ENCODE results near the gene NIBAN1.
A peak's percentile ranks its signal among the peaks of the same experiment; 100 is the strongest.

NIBAN1 gene

DNA sequence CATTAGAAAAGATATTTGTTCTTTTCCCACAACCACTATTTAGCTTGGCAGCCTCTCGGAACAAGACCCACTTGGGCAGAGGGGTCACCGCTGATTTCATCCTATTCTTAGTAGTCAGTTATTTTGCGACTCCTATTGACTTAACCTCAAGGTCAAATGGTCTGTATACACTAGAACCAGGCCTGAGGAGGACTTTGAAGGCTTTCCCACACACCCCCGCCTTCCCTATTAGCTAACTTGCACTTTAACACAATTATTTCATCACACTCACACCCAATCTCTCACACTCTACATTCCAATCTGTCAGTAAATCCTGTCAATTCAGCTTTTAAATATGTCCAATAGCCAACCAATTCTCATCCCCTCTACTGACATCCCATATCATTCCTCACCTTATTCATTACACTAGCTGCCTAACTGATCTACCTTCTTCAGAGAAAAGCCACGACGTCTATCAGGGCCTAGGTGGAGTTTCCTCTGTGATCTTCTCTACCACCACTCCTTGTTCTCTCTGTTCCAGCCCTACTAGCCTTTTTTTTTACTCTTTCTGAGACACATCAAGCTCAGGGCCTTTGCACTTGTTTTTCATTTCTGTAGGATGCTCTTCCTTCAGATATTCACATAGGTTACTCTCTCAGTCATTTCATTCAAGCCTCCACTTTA, 1.0 kb upstream of the NIBAN1 start:
- DNase-seq (ENCODE audit: low read depth, low spot score): no peak
- Histone ChIP-seq H3K4me3 (no peak overlapping the region), H3K9me3 (ENCODE audit: low read depth, low read length) (no peaks in the 10 kb centered on the region), H3K36me3 (ENCODE audit: insufficient read depth, low read length) (no peaks in the 10 kb centered on the region), H3K27ac (no peak overlapping the region), H3K9ac (ENCODE audit: insufficient read length) (no peak overlapping the region)
- TF ChIP-seq POLR2AphosphoS5 (IDR thresholded peaks at IDR 0.05; ENCODE audit: borderline replicate concordance, low read depth, low read length): no peak
- no peak for TF ChIP-seq FOXP2 (optimal IDR thresholded peaks at IDR 0.05; ENCODE audit: control extremely low read depth, extremely low read length, insufficient read depth)
- no peak for TF ChIP-seq EZH2 (IDR thresholded peaks at IDR 0.05)

DNA sequence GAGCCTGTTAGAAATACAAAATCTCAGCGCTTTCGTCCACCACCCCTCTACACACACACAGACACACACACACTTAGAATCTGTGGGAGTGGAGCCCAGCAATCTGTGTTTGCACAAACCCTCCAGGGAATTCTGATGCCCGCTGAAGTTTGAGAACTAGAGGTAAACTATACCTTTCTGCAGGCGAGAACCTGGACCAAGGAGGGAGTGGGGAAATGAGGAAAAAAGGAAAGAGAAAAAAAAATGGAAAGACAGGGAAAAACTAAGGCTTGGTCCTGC, 468 bp upstream of the NIBAN1 start:
- Histone ChIP-seq H3K27ac (no peak overlapping the region), H3K9ac (ENCODE audit: insufficient read length) (peak overlapping the region; percentile 87), H3K4me3 (peak overlapping the region; percentile 93)

DNA sequence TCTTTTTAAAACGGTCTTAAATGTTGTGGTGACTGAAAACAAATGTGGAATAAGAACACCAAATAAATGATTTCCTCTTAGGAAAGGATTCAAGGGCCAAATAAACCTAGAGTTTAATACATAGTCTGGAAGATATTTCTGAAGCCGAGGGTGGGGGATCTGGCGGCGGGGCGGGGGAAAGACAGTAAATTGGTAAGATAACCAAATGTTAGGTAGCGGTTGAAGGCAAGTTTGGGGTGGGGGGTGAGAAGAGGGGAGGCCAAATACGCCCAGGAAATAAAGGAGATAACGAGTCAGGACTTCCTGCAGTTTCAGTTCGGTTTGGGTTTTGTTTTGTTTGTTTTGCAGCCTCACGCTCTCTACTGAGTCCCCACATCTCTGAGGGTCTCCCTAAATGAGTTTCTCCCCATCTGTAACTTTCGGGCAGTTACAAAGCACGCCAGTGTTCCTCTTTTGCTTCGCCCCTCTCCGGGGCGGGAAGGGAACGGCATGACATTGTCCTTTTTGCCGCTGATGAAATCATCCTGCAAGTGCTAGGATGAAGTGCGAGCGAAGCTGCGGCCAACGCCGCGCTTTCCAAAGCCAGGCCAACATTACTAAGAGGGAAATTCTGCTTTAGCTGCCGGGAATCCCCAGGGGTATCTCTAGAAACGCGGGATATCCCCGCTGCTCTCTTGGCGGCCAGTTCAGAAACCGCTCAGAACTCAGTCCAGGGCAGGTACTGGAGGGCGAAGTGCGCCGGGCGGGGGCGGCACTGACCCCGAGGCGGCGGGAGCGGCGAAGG, 844 bp downstream of the NIBAN1 start:
- no peak for DNase-seq (ENCODE audit: low read depth, low spot score)
- Histone ChIP-seq H3K9me3 (ENCODE audit: low read depth, low read length) (no peaks in the 10 kb centered on the region), H3K27ac (peak overlapping the region; percentile 75), H3K4me3 (peak overlapping the region; percentile 93), H3K36me3 (ENCODE audit: insufficient read depth, low read length) (no peaks in the 10 kb centered on the region), H3K9ac (ENCODE audit: insufficient read length) (peak overlapping the region; percentile 87)
- TF ChIP-seq POLR2AphosphoS5 (IDR thresholded peaks at IDR 0.05; ENCODE audit: borderline replicate concordance, low read depth, low read length) (no peak), EZH2 (IDR thresholded peaks at IDR 0.05) (no peak), FOXP2 (optimal IDR thresholded peaks at IDR 0.05; ENCODE audit: control extremely low read depth, extremely low read length, insufficient read depth) (no peak)

More for the DNA sequence above, 468 bp upstream of the NIBAN1 start:
- DNase-seq (ENCODE audit: low read depth, low spot score): no peak
- no peaks in the 10 kb centered on the region for H3K36me3 ChIP-seq (ENCODE audit: insufficient read depth, low read length)
- TF ChIP-seq POLR2AphosphoS5 (IDR thresholded peaks at IDR 0.05; ENCODE audit: borderline replicate concordance, low read depth, low read length) (no peak), FOXP2 (optimal IDR thresholded peaks at IDR 0.05; ENCODE audit: control extremely low read depth, extremely low read length, insufficient read depth) (no peak), EZH2 (IDR thresholded peaks at IDR 0.05) (no peak)
- no peaks in the 10 kb centered on the region for H3K9me3 ChIP-seq (ENCODE audit: low read depth, low read length)

DNA sequence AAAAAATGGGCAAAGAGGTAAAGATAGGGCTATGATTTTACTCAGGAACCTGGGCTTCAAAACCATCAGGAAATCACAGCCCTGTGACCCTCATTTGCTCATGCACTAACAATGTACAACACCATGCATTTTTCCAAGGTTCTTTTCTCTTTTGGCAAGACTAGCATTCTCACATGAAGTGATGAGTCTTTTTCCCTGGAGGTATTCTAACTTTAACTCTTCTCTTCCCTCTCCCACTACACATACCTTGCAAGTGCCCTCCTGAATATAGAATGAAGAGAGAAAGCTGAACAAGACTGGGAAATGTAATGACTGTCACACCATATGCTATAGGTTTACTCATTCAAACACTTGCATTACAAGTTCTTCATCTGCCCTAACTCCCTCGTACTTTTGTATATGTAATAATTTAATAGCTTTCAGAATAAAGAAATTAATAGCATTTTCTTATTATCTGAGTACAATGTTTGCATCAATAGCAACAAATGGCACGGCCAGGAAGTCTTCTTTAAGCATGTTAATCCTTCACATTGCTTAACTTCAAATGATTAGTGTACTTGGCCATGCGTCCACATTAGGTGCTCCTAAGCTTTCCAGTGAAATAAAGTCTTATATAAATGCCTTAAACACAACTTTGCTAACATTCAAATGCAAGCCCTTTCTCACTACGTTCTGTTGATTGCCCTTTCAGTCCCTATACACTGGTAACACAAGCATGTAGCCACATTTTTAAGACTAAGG, 1.8 kb downstream of the NIBAN1 start:
- peak overlapping the region; percentile 87 for H3K9ac ChIP-seq (ENCODE audit: insufficient read length)
- peak overlapping the region; percentile 93 for H3K4me3 ChIP-seq
- H3K36me3 ChIP-seq (ENCODE audit: insufficient read depth, low read length): no peaks in the 10 kb centered on the region
- TF ChIP-seq POLR2AphosphoS5 (IDR thresholded peaks at IDR 0.05; ENCODE audit: borderline replicate concordance, low read depth, low read length) (no peak), EZH2 (IDR thresholded peaks at IDR 0.05) (no peak), FOXP2 (optimal IDR thresholded peaks at IDR 0.05; ENCODE audit: control extremely low read depth, extremely low read length, insufficient read depth) (no peak)
- H3K27ac ChIP-seq: peak overlapping the region; percentile 75; the same call in 1 of the 2 replicates
- H3K9me3 ChIP-seq (ENCODE audit: low read depth, low read length): no peaks in the 10 kb centered on the region
- DNase-seq (ENCODE audit: low read depth, low spot score): no peak

DNA sequence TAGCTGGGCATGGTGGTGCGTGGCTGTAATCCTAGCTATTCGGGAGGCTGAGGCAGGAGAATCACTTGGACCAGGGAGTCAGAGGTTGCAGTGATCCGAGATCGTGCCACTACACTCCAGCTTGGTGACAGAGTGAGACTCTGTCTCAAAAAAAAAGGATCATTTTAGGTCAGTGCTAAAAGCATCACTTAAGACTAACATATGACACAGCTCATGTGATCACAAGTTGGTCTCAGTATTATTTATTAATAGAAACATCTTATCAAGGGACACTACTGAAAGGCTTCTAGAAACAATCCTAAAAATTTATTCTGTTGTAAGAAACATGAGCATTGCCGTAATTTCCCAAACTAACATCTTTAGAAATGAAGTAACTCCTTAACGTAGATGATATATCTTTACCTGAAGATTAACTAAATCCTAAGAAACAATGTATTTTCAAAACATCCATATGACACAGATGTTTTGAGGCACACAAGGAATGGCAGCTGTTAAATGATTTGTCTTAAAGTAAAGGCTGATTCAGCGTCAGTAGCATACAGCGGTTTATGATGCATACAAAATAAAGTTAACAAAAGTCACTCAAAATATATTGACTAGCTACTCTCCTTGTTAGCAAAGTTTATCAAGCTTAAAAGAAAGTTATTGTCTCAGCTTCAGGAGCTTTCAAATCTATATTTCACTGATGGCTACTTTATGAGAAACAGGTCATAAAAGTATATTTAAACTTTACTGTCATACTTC, 2.6 kb downstream of the NIBAN1 start:
- Histone ChIP-seq H3K9ac (ENCODE audit: insufficient read length) (peak overlapping the region; percentile 87), H3K4me3 (peak overlapping the region; percentile 93), H3K9me3 (ENCODE audit: low read depth, low read length) (no peaks in the 10 kb centered on the region), H3K36me3 (ENCODE audit: insufficient read depth, low read length) (no peaks in the 10 kb centered on the region), H3K27ac (0 out of 2 replicates have a peak overlapping the region, but pooled peaks have one; percentile 4)
- TF ChIP-seq FOXP2 (optimal IDR thresholded peaks at IDR 0.05; ENCODE audit: control extremely low read depth, extremely low read length, insufficient read depth): no peak
- no peak for TF ChIP-seq POLR2AphosphoS5 (IDR thresholded peaks at IDR 0.05; ENCODE audit: borderline replicate concordance, low read depth, low read length)
- no peak for DNase-seq (ENCODE audit: low read depth, low spot score)

DNA sequence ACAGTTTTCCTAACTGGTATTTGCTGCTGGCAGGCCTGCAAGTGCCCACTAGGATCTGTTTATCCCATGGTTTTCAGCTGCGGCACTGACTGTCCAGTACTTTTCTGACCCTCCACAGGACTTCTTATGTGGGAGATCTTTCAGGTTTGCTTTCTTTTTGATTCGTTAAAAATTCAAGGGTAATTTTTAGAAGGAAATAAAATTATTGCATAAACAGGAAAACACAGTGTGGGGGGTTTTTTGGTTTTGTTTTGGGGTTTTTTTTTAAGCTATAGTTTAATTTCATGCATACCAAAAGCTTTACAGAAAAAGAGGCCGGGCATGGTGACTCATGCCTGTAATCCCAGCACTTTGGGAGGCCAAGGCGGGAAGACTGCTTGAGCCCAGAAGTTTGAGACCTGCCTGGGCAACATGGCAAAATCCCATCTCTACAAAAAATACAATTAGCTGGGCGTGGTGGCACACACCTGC, 3.6 kb downstream of the NIBAN1 start:
- no peak for DNase-seq (ENCODE audit: low read depth, low spot score)
- TF ChIP-seq FOXP2 (optimal IDR thresholded peaks at IDR 0.05; ENCODE audit: control extremely low read depth, extremely low read length, insufficient read depth): no peak
- no peak for TF ChIP-seq EZH2 (IDR thresholded peaks at IDR 0.05)
- TF ChIP-seq POLR2AphosphoS5 (IDR thresholded peaks at IDR 0.05; ENCODE audit: borderline replicate concordance, low read depth, low read length): no peak
- Histone ChIP-seq H3K9ac (ENCODE audit: insufficient read length) (no peak overlapping the region), H3K36me3 (ENCODE audit: insufficient read depth, low read length) (0 out of 2 replicates have a peak, but pooled peaks cover 4% of the 10 kb centered on the region), H3K9me3 (ENCODE audit: low read depth, low read length) (no peaks in the 10 kb centered on the region), H3K4me3 (0 out of 2 replicates have a peak overlapping the region, but pooled peaks have one; percentile 5), H3K27ac (no peak overlapping the region; the same call in 1 of the 2 replicates)

DNA sequence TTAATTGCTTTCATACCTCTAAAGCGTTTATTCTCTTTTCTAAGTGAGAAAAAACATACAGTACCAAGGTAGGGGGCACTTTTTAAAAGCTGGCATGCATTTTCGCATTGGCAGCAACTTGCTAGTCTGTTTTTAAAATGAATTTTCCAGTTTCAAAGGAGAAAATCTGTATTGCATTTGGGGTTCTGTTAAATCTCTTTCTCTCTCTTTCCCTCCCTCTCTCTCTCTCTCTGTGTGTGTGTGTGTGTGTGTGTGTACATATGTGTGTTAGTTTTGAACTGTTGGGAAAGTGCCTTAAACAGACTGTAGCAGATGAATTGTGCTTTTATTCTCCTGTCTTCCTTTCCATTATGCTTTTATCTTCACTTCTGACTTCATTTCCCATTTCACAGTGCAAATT, 7.3 kb downstream of the NIBAN1 start:
- TF ChIP-seq POLR2AphosphoS5 (IDR thresholded peaks at IDR 0.05; ENCODE audit: borderline replicate concordance, low read depth, low read length): no peak
- no peak for TF ChIP-seq EZH2 (IDR thresholded peaks at IDR 0.05)
- TF ChIP-seq FOXP2 (optimal IDR thresholded peaks at IDR 0.05; ENCODE audit: control extremely low read depth, extremely low read length, insufficient read depth): no peak
- Histone ChIP-seq H3K27ac (no peak overlapping the region), H3K4me3 (no peak overlapping the region), H3K9ac (ENCODE audit: insufficient read length) (no peak overlapping the region), H3K36me3 (ENCODE audit: insufficient read depth, low read length) (peaks cover 25% of the 10 kb centered on the region), H3K9me3 (ENCODE audit: low read depth, low read length) (no peaks in the 10 kb centered on the region)
- DNase-seq (ENCODE audit: low read depth, low spot score): no peak

All from SK-N-MC (cell line).